Gastroesophageal sphincter (tissue), 3 donors: Measurements from ENCODE around the gene SLC33A1.

Experiments used
- CTCF ChIP-seq, 4 experiments: fragments of 200-600 bp in 2 of 4; fragments of 450-650 bp in 2 of 4; sonication (generic) in 1 of 4; IDR thresholded peaks; one replicate each; pipeline ENCODE4 v1.5.1; 2017 to 2019; ENCODE audit warnings: antibody characterized with exemption in 4 of 4, mild to moderate bottlenecking in 2 of 4, moderate library complexity in 2 of 4
- EP300 ChIP-seq: sonication (generic); formaldehyde crosslinking; IDR thresholded peaks from one replicate; pipeline ENCODE4 v1.6.1; 2017; ENCODE audit warnings: antibody characterized with exemption, mild to moderate bottlenecking
- POLR2A ChIP-seq, 2 donors: fragments of 450-650 bp; IDR thresholded peaks; one replicate each; pipeline ENCODE4 v1.6.1; 2017; ENCODE audit warnings: antibody characterized with exemption in 2 of 2, mild to moderate bottlenecking in 2 of 2, moderate library complexity in 1 of 2
- POLR2AphosphoS5 ChIP-seq: sonication (generic); formaldehyde crosslinking; IDR thresholded peaks from one replicate; pipeline ENCODE4 v1.6.1; 2017; ENCODE audit warnings: antibody characterized with exemption

- TF ChIP-seq POLR2A (IDR thresholded peaks at IDR 0.05) (no peak), CTCF (IDR thresholded peaks at IDR 0.05) (no peak), POLR2AphosphoS5 (no peak), EP300 (no peak)
Observed at GRCh38 chr3:155782390-155782953, 71.8 kb downstream of the SLC33A1 start.
